Left lung (tissue), 10 donors: ENCODE measurements around the gene MLLT3. TPM values are rescaled to one million over a fixed set of nuclear protein-coding genes. Genes with fewer than 3 reads are reported as not detected.

Experiments
- ATAC-seq: fragments of 200-7000 bp; cut with Tn5 transposase; one replicate; pipeline ENCODE4 v1.9.1; 2020; ENCODE audit warnings: moderate library complexity
- DNase-seq, 4 donors: peaks; one replicate each; pipeline ENCODE4 v3.0.0-alpha.2; 2013 to 2020
- H3K27ac ChIP-seq, 2 donors: fragments of 200-600 bp; sonication (generic) in 1 of 2; one replicate each; pipeline versions ENCODE4 v1.5.0 to v1.8.0; 2020 to 2021
- H3K27me3 ChIP-seq, 2 donors: fragments of 200-600 bp; sonication (generic) in 1 of 2; one replicate each; pipeline versions ENCODE4 v1.5.0 to v1.8.0; 2020 to 2021
- H3K36me3 ChIP-seq, 2 donors: fragments of 200-600 bp; sonication (generic) in 1 of 2; one replicate each; pipeline versions ENCODE4 v1.5.0 to v1.8.0; 2020 to 2021
- H3K4me1 ChIP-seq, 2 donors: fragments of 200-600 bp; one replicate each; pipeline ENCODE4 v1.8.0; 2021
- H3K4me3 ChIP-seq, 2 donors: fragments of 200-600 bp; sonication (generic) in 1 of 2; one replicate each; pipeline versions ENCODE4 v1.5.0 to v1.8.0; 2020 to 2021; ENCODE audit warnings: mild to moderate bottlenecking in 1 of 2
- H3K9me3 ChIP-seq, 2 donors: fragments of 200-600 bp; sonication (generic) in 1 of 2; one replicate each; pipeline versions ENCODE4 v1.5.0 to v1.8.0; 2020 to 2021
- CTCF ChIP-seq, 2 donors: fragments of 200-600 bp; sonication (generic) in 1 of 2; IDR thresholded peaks; one replicate each; pipeline versions ENCODE4 v1.5.0 to v1.8.0; 2021; ENCODE audit warnings: antibody characterized with exemption in 2 of 2
- intact Hi-C, 2 donors: fragments of 100-400 bp; cut with DNase I; formaldehyde crosslinking; loops; one replicate each; pipeline versions ENCODE4 v1.11.2 to v1.14.2; 2022
- polyA plus RNA-seq, 6 donors: library from polyadenylated mRNA; unstranded; fragments of 120-200 nt; gene quantifications; one replicate each; pipeline ENCODE4 v1.2.1, GENCODE V29; 2013; ENCODE audit not compliant: insufficient read length in 6 of 6
- total RNA-seq, 2 donors: library from RNA; stranded (reverse); fragmentation: NEBNext Ultra II Directional; extraction: Animal tissue kit (Norgen Biotek cat#: 25700); gene quantifications; one replicate each; pipeline ENCODE4 v1.2.1, GENCODE V29; 2021
- donor health status: DM: no; HTN: yes; CAD: no.
- donor health status: DM: no; HTN: no; CAD: no.

Gene MLLT3
- total and polyA plus RNA-seq, 8 donors = 17.0 to 38.2 (median 32.5) TPM

DNA sequence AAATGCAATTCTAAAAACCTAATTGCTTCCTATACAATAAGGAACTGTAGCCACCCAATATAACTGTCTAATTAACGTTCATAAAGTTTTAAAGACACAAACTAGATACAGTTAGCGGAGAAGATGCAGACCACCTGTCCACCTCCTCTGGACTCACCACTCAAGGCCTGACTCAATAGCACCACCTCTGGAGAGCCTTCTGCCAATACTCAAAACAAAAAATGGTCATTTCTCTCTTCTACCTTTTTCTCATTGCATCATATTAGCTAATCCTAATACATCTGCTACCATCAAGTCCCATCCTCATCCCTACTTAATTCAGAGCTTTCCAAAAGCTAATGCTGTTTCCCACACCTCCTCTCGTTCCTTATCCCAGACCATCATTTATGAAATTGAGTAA is 159.9 kb downstream of the MLLT3 start:
- DNase-seq (no peak), ATAC-seq (no peak)
- Histone ChIP-seq H3K4me1 (no peaks in the 10 kb centered on the region), H3K27me3 (no peaks in the 10 kb centered on the region), H3K27ac (no peak overlapping the region), H3K9me3 (no peaks in the 10 kb centered on the region), H3K4me3 (no peak overlapping the region), H3K36me3 (no peaks in the 10 kb centered on the region)
- TF ChIP-seq CTCF (IDR thresholded peaks at IDR 0.05) = no peak
- intact Hi-C loops = no loop called here

DNA sequence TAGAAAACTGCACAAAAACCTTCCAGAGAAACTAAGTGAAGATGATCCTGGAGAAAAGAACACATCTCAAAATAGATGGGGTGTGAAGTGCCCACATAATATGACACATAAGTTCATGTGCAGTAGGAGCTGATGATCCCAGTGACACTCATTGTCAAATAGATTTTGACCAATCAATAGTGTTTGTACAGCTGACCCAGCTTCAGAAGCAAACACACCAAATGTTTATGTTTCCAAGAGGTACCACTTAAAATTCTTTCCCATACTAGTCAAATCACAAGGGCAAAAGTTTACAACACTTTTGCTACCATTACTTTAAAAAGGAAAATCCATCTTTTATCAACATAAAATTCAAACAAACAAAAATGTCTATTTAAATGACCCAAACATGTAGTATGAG is 175.0 kb downstream of the MLLT3 start:
- TF ChIP-seq CTCF (IDR thresholded peaks at IDR 0.05) = no peak
- intact Hi-C loops = no loop called here

GRCh38 chr9:20446248-20446647 is 176.1 kb downstream of the MLLT3 start:
- Histone ChIP-seq H3K27ac (no peak overlapping the region), H3K27me3 (no peaks in the 10 kb centered on the region), H3K9me3 (no peaks in the 10 kb centered on the region), H3K4me1 (peaks cover 0 to 3% of the 10 kb centered on the region in 2 donors), H3K4me3 (no peak overlapping the region), H3K36me3 (no peaks in the 10 kb centered on the region)
- no peak for DNase-seq
- intact Hi-C loops = no loop called here
- no peak for ATAC-seq
- no peak for TF ChIP-seq CTCF (IDR thresholded peaks at IDR 0.05)

More for the DNA sequence above, 175.0 kb downstream of the MLLT3 start:
- H3K4me1 ChIP-seq = peaks cover 0 to 3% of the 10 kb centered on the region in 2 donors
- H3K36me3 ChIP-seq = no peaks in the 10 kb centered on the region
- ATAC-seq (no peak), DNase-seq (no peak)
- H3K27me3 ChIP-seq = no peaks in the 10 kb centered on the region
- no peak overlapping the region for H3K4me3 ChIP-seq
- no peaks in the 10 kb centered on the region for H3K9me3 ChIP-seq
- no peak overlapping the region for H3K27ac ChIP-seq

DNA sequence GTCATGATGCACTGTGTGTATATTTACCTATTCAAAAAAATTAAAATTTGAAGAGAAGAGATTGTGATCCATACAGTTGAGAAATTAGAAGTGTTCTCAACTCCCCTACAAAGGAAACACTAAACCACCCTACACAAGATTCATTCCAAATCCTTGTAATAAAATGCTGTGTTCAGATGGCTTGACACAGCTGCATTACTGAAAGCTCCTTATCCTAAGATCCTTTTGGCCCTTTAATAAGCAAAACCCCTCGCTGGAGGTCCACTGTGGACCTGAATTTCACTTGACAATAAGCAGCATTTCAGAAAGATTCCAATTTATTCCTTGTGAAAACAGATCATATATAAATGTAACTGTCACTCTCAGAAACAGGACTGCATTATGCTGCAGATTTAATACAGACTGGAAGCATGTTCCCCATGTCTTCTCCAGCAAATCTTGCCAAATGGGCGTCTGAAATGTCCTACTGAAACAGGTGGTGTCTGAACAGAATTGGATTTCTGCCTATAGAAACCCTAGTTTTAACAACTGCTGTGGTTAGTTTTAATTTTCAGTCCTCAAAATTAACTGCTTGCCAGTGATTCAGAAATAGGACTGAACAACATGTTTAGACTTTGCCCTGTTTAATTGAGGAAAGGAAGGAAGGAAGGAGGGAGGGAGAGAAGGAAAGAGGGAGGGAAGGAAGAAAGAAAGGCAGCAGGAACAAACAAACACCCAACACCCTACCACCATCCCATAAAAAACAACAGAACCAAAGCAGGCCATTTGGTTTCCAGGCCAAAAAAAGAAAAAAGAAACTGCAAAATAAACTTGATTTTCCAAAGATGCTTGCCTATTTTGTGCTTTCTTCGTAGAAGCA is 179.6 kb downstream of the MLLT3 start:
- no peaks in the 10 kb centered on the region for H3K9me3 ChIP-seq
- DNase-seq (no peak), ATAC-seq (no peak)
- H3K4me1 ChIP-seq = peaks cover 0 to 3% of the 10 kb centered on the region in 2 donors
- H3K27me3 ChIP-seq = no peaks in the 10 kb centered on the region
- no peaks in the 10 kb centered on the region for H3K36me3 ChIP-seq
- H3K4me3 ChIP-seq = no peak overlapping the region
- no peak for TF ChIP-seq CTCF (IDR thresholded peaks at IDR 0.05)
- H3K27ac ChIP-seq = no peak overlapping the region
- intact Hi-C loops = no loop called here

DNA sequence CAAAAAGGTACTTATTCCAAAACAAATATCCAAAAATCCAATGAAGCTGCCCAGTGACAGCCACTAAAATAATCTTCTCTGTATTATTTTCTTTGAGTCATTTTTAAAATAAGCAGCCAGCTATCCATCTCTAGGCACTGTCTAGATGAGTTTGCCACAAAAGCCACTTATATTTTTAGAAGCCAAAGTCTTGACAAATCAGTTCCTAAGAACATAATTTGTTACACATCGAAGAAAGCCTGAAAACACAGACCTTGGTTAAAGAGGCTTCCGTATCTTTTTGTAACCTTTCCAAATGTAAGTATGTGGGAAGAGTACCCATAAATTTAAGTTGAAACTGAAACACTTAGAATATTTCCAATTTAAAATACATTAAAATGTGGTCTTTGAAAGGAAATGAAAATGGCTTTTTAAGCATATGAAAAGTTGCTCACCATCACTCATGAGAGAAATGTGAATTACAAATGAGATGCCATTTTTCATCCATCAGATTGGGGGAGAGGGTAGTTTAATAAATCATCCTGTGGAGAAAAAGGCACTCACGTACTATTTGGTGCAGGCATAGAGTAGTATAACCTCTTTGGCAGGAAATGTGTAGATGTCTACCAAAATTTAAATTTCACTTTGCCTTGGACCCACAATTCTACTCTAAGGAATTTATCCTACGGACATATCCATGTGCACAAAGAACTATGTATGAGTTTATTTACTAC is 180.4 kb downstream of the MLLT3 start:
- no peak for TF ChIP-seq CTCF (IDR thresholded peaks at IDR 0.05)
- ATAC-seq = no peak
- no peaks in the 10 kb centered on the region for H3K36me3 ChIP-seq
- H3K9me3 ChIP-seq = no peaks in the 10 kb centered on the region
- H3K27ac ChIP-seq = no peak overlapping the region
- no peaks in the 10 kb centered on the region for H3K27me3 ChIP-seq
- intact Hi-C loops = no loop called here
- no peak for DNase-seq
- peaks cover 0 to 3% of the 10 kb centered on the region in 2 donors for H3K4me1 ChIP-seq
- H3K4me3 ChIP-seq = no peak overlapping the region
